HCT116 (cell line): ENCODE results near the gene NFIA. TPM values are rescaled to one million over a fixed set of nuclear protein-coding genes. Genes with fewer than 3 reads are reported as not detected.

Source experiments
- ATAC-seq: fragments of 200-7000 bp; cut with Tn5 transposase; 2 replicates; pipeline ENCODE4 v1.9.1; 2020; ENCODE audit warnings: mild to moderate bottlenecking, moderate library complexity
- BruUV-seq: library from RNA; stranded (reverse); fragments of 400-500 nt; replicated peaks from 2 replicates; lab custom pipeline; 2021; lab: Mats Ljungman, UMichigan
- CTCF ChIA-PET: fragments of 300-600 bp; sonication (Branson Sonifier 250); formaldehyde crosslinking; loops from one replicate; lab custom pipeline; 2021; ENCODE audit warnings: antibody characterized with exemption; lab: Charles Lee
- POLR2A ChIA-PET: fragments of 300-600, 350-600 bp; sonication (Branson Sonifier 250); formaldehyde crosslinking; loops from one replicate; lab custom pipeline; 2021; ENCODE audit warnings: antibody characterized with exemption; lab: Charles Lee
- RAD21 ChIA-PET, 2 experiments: fragments of 300-600 bp; sonication (Branson Sonifier 250); formaldehyde crosslinking; loops; one replicate each; lab custom pipeline; 2023; ENCODE audit warnings: low total read pairs in 2 of 2; ENCODE audit not compliant: uncharacterized antibody in 2 of 2, unreplicated experiment in 2 of 2, low non-redundant PET in 1 of 2; lab: Charles Lee
- DNase-seq: peaks from one replicate; pipeline ENCODE4 v3.0.0-alpha.2; 2010; ENCODE audit warnings: low read depth, low spot score
- H2AFZ ChIP-seq: fragments of 200-600 bp; shearing (Covaris generic), sonication (generic); 2 replicates; pipeline ENCODE4 v1.6.1; 2017; ENCODE audit warnings: low read depth, mixed run types, mixed read lengths, antibody characterized with exemption, low read length; ENCODE audit not compliant: poor library complexity, severe bottlenecking
- H3K27ac ChIP-seq: 2 replicates; pipeline ENCODE4 v1.5.1; 2012; ENCODE audit warnings: low read depth, low read length
- H3K27me3 ChIP-seq: fragments of 200-600 bp; sonication (generic); 2 replicates; pipeline ENCODE4 v1.6.1; 2016; ENCODE audit warnings: mixed run types, low read length, mixed read lengths; ENCODE audit not compliant: insufficient read depth
- H3K36me3 ChIP-seq, 2 experiments: fragments of 200-500 bp in 1 of 2; fragments of 200-600 bp in 1 of 2; sonication (Bioruptor generic) in 1 of 2; sonication (generic) in 1 of 2; 2 replicates each; pipeline versions ENCODE4 v1.5.1 to v1.6.1; 2014 to 2016; ENCODE audit warnings: low read length in 2 of 2, inconsistent platforms in 1 of 2, mixed read lengths in 1 of 2, mixed run types in 1 of 2; ENCODE audit not compliant: insufficient read depth in 2 of 2, control insufficient read depth in 1 of 2
- H3K4me1 ChIP-seq, 2 experiments: fragments of 200-600 bp in 1 of 2; sonication (generic) in 1 of 2; 2 replicates each; pipeline versions ENCODE4 v1.5.1 to v1.6.1; 2012 to 2017; ENCODE audit warnings: low read length in 2 of 2, inconsistent platforms in 1 of 2, mild to moderate bottlenecking in 1 of 2, mixed read lengths in 1 of 2, mixed run types in 1 of 2, moderate library complexity in 1 of 2; ENCODE audit not compliant: insufficient read depth in 2 of 2, control insufficient read depth in 1 of 2
- H3K4me2 ChIP-seq: fragments of 200-600 bp; sonication (generic); 2 replicates; pipeline ENCODE4 v1.6.1; 2017; ENCODE audit warnings: mixed run types, low read length, mixed read lengths
- H3K4me3 ChIP-seq, 2 experiments: fragments of 200-600 bp in 1 of 2; sonication (generic) in 1 of 2; replicated peaks in 1 of 2; 2 replicates each; pipeline ENCODE4 v1.5.1; 2011 to 2016; ENCODE audit warnings: low read length in 2 of 2, control low read depth in 1 of 2, low read depth in 1 of 2, mild to moderate bottlenecking in 1 of 2, mixed read lengths in 1 of 2, mixed run types in 1 of 2
- H3K79me2 ChIP-seq: fragments of 200-600 bp; sonication (generic); 2 replicates; pipeline ENCODE4 v1.6.1; 2017; ENCODE audit warnings: mild to moderate bottlenecking, mixed run types, low read length, moderate library complexity, mixed read lengths; ENCODE audit not compliant: insufficient read depth
- H3K9ac ChIP-seq: fragments of 200-600 bp; sonication (generic); 2 replicates; pipeline ENCODE4 v1.6.1; 2016; ENCODE audit warnings: low read length, mixed read lengths
- H3K9me2 ChIP-seq: fragments of 200-600 bp; sonication (generic), shearing (Covaris generic); 2 replicates; pipeline ENCODE4 v1.6.1; 2017; ENCODE audit warnings: mixed run types, mild to moderate bottlenecking, moderate library complexity; ENCODE audit not compliant: insufficient read depth
- H3K9me3 ChIP-seq, 2 experiments: fragments of 200-500 bp in 1 of 2; fragments of 200-600 bp in 1 of 2; sonication (Bioruptor generic) in 1 of 2; sonication (generic) in 1 of 2; 2 replicates each; pipeline ENCODE4 v1.6.1; 2014 to 2017; ENCODE audit warnings: low read length in 2 of 2, mixed read lengths in 2 of 2, inconsistent platforms in 1 of 2, low read depth in 1 of 2, mild to moderate bottlenecking in 1 of 2, mixed run types in 1 of 2, moderate library complexity in 1 of 2; ENCODE audit not compliant: control insufficient read depth in 1 of 2, insufficient read depth in 1 of 2
- H4K20me1 ChIP-seq: fragments of 200-600 bp; sonication (generic), shearing (Covaris generic); 2 replicates; pipeline ENCODE4 v1.6.1; 2017; ENCODE audit warnings: mixed run types, mild to moderate bottlenecking, moderate library complexity; ENCODE audit not compliant: insufficient read depth
- CBX3 ChIP-seq: IDR thresholded peaks from 2 replicates; pipeline ENCODE4 v1.6.1; 2012; ENCODE audit warnings: low read depth
- CTCF ChIP-seq, 3 experiments: fragments of 200-600 bp in 1 of 3; sonication (generic) in 1 of 3; IDR thresholded peaks in 2 of 3; conservative IDR thresholded peaks in 1 of 3; 2 replicates each; pipeline ENCODE4 v1.5.1; 2012 to 2017; ENCODE audit warnings: low read depth in 2 of 3, low read length in 2 of 3, antibody characterized with exemption in 1 of 3, borderline replicate concordance in 1 of 3, control low read depth in 1 of 3, mild to moderate bottlenecking in 1 of 3, mixed read lengths in 1 of 3, mixed run types in 1 of 3, moderate library complexity in 1 of 3; ENCODE audit not compliant: insufficient read depth in 1 of 3
- EGR1 ChIP-seq: IDR thresholded peaks from 2 replicates; pipeline ENCODE4 v1.6.1; 2012; ENCODE audit warnings: low read depth
- ELF1 ChIP-seq: IDR thresholded peaks from 2 replicates; pipeline ENCODE4 v1.6.1; 2012; ENCODE audit warnings: low read depth, borderline replicate concordance
- EZH2 ChIP-seq: fragments of 200-600 bp; sonication (generic); IDR thresholded peaks from 2 replicates; pipeline ENCODE4 v1.6.1; 2017; ENCODE audit warnings: antibody characterized with exemption, mixed run types
- MAX ChIP-seq: IDR thresholded peaks from 2 replicates; pipeline ENCODE4 v1.6.1; 2012
- POLR2AphosphoS5 ChIP-seq: IDR thresholded peaks from 2 replicates; pipeline ENCODE4 v1.6.1; 2011; ENCODE audit warnings: mild to moderate bottlenecking, low read depth, low read length, moderate library complexity
- SIN3A ChIP-seq: IDR thresholded peaks from 2 replicates; pipeline ENCODE4 v1.6.1; 2012; ENCODE audit warnings: low read depth
- ZBTB33 ChIP-seq: IDR thresholded peaks from 2 replicates; pipeline ENCODE4 v1.6.1; 2011; ENCODE audit warnings: mild to moderate bottlenecking, low read length, moderate library complexity; ENCODE audit not compliant: insufficient replicate concordance; ENCODE audit errors: extremely low read depth
- ZFX ChIP-seq: fragments of 450-650 bp; IDR thresholded peaks from 2 replicates; pipeline ENCODE4 v1.6.1; 2017
- ZNF274 ChIP-seq: fragments of 200-500 bp; sonication (Bioruptor generic); IDR thresholded peaks from 2 replicates; pipeline ENCODE4 v1.6.1; 2014; ENCODE audit warnings: mild to moderate bottlenecking, low read depth, low read length, inconsistent platforms
- intact Hi-C: fragments of 100-400 bp; cut with micrococcal nuclease; formaldehyde crosslinking; loops from 2 replicates; pipeline ENCODE4 v1.10.0; 2022
- total RNA-seq: library from RNA; stranded (reverse); gene quantifications from one replicate; pipeline ENCODE4 v1.2.1, GENCODE V29; 2021; ENCODE audit not compliant: unreplicated experiment

NFIA gene
- total RNA-seq, 1 experiment from 2014 or later = 17.2 TPM

GRCh38 chr1:61204528-61204927 lies 122.2 kb downstream of the NFIA start:
- no peak for ATAC-seq
- ChIA-PET POLR2A (no interaction called here), CTCF (no interaction called here), RAD21 (no interaction called here)
- Histone ChIP-seq H2AFZ (no peak overlapping the region), H3K27me3 (no peaks in the 10 kb centered on the region), H3K9me2 (no peaks in the 10 kb centered on the region), H3K36me3 (no peaks in the 10 kb centered on the region), H3K9me3 (no peaks in the 10 kb centered on the region), H3K4me1 (no peaks in the 10 kb centered on the region), H4K20me1 (0 out of 2 replicates have a peak, but pooled peaks cover 3% of the 10 kb centered on the region), H3K9ac (no peak overlapping the region), H3K27ac (no peak overlapping the region), H3K4me2 (no peak overlapping the region), H3K4me3 (no peak overlapping the region), H3K79me2 (no peaks in the 10 kb centered on the region)
- no peak for DNase-seq
- intact Hi-C loops = no loop called here
- BruUV-seq = no TSS peak
- TF ChIP-seq ELF1 (no peak), ZNF274 (no peak), EGR1 (no peak), SIN3A (no peak), ZFX (no peak), MAX (no peak), ZBTB33 (no peak), EZH2 (no peak)

GRCh38 chr1:61207416-61207815 lies 125.1 kb downstream of the NFIA start:
- ChIA-PET POLR2A (no interaction called here), RAD21 (no interaction called here), CTCF (no interaction called here)
- Histone ChIP-seq H3K79me2 (no peaks in the 10 kb centered on the region), H3K36me3 (no peaks in the 10 kb centered on the region), H2AFZ (no peak overlapping the region), H3K27me3 (no peaks in the 10 kb centered on the region), H3K9ac (no peak overlapping the region), H3K4me2 (no peak overlapping the region), H3K9me2 (no peaks in the 10 kb centered on the region), H3K4me3 (no peak overlapping the region), H3K27ac (no peak overlapping the region), H3K4me1 (no peaks in the 10 kb centered on the region), H3K9me3 (no peaks in the 10 kb centered on the region), H4K20me1 (no peaks in the 10 kb centered on the region)
- DNase-seq (no peak), ATAC-seq (no peak)
- intact Hi-C loops = no loop called here
- BruUV-seq = no TSS peak
- no peak for TF ChIP-seq EGR1
- no peak for TF ChIP-seq CTCF (IDR thresholded peaks at IDR 0.05 in 2 of 3, conservative IDR thresholded peaks at IDR 0.05 in 1 of 3; ENCODE audit: borderline replicate concordance in 1 of 3, insufficient read depth in 1 of 3, low read depth in 2 of 3, low read length in 2 of 3)
- TF ChIP-seq POLR2AphosphoS5 = no peak
- no peak for TF ChIP-seq CBX3
- TF ChIP-seq MAX = no peak
- TF ChIP-seq ZBTB33 = no peak
